ENCODE data around the gene GTF2IRD1.

GRCh38 chr7:74480861-74481417 lies 27.2 kb downstream of the GTF2IRD1 start:
- TF ChIP-seq CTCF (IDR thresholded peaks at IDR 0.05): no peak
- TF ChIP-seq POLR2A (IDR thresholded peaks at IDR 0.05): no peak
